SK-N-SH (cell line): Measurements from ENCODE around the gene TOX4.

Experiments
- CHD2 ChIP-seq: fragments of 150-350 bp; IDR thresholded peaks from 2 replicates; pipeline ENCODE4 v1.6.1; 2018; ENCODE audit warnings: low read length; ENCODE audit not compliant: partially characterized antibody
- CTCF ChIP-seq: fragments of 200-600 bp; sonication (generic); IDR thresholded peaks from 2 replicates; pipeline ENCODE4 v1.6.1; 2017; ENCODE audit warnings: antibody characterized with exemption, mild to moderate bottlenecking, moderate library complexity
- EZH2phosphoT487 ChIP-seq: fragments of 200-600 bp; sonication (generic); IDR thresholded peaks from 2 replicates; pipeline ENCODE4 v1.6.1; 2017; ENCODE audit warnings: low read depth, mixed run types, mild to moderate bottlenecking, antibody characterized with exemption, moderate library complexity, borderline replicate concordance
- TAF1 ChIP-seq: IDR thresholded peaks from 2 replicates; pipeline ENCODE4 v1.6.1; 2012; ENCODE audit warnings: low read depth, mild to moderate bottlenecking, low read length, moderate library complexity, borderline replicate concordance
- ZBTB33 ChIP-seq: IDR thresholded peaks from 2 replicates; pipeline ENCODE4 v1.4.0; 2012; ENCODE audit warnings: low read depth, borderline replicate concordance
- TF ChIP-seq, protein P1 (sequence below): IDR thresholded peaks from 2 replicates; pipeline ENCODE4 v1.4.0; 2012; ENCODE audit warnings: low read depth

GRCh38 chr14:21527318-21527679 lies 50.3 kb downstream of the TOX4 start:
- no peak for TF ChIP-seq CTCF
- no peak for TF ChIP-seq CHD2
- TF ChIP-seq TAF1: no peak
- TF ChIP-seq ZBTB33: no peak
- TF ChIP-seq, protein P1, sequence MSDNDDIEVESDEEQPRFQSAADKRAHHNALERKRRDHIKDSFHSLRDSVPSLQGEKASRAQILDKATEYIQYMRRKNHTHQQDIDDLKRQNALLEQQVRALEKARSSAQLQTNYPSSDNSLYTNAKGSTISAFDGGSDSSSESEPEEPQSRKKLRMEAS: no peak
- no peak for TF ChIP-seq EZH2phosphoT487
